Measurements from ENCODE around the gene NOS1AP.

The NOS1AP gene

GRCh38 chr1:162372159-162373071, 302.9 kb downstream of the NOS1AP start:
- no peak for DNase-seq

- no peak for DNase-seq
These were observed 303.6 kb downstream of the NOS1AP start for GRCh38 chr1:162373072-162373427.

- no peak for DNase-seq
These were observed 304.2 kb downstream of the NOS1AP start for GRCh38 chr1:162373541-162374260.

- no peak for DNase-seq
These were observed 304.9 kb downstream of the NOS1AP start for GRCh38 chr1:162374406-162374805.

DNA sequence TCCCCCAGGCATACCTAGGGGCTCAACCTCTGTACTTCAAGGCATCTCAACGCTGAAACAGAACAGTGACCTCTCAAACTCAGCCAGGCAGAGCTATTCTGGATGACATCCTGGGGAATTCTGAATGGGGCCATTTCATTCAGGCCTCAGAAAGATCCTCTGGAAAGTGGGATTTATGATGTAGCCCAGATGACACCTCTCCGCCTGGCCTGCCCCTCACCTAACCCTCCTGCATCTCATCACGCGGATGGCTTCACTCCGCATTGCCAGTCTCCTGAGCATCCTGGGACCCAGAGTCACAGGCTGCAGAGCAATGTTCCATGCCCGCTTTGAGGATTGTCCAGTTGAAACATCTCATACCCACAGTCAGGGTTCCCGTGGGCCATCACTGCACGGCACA, 306.0 kb downstream of the NOS1AP start:
- DNase-seq = no peak

- DNase-seq = no peak
These were observed 307.2 kb downstream of the NOS1AP start, which contains the start of gene SPATA46 for GRCh38 chr1:162376691-162377090. Gene SPATA46, minus strand, starts transcription at chr1:162376854. Its CDS starts 64 bp downstream, at chr1:162376790.

DNA sequence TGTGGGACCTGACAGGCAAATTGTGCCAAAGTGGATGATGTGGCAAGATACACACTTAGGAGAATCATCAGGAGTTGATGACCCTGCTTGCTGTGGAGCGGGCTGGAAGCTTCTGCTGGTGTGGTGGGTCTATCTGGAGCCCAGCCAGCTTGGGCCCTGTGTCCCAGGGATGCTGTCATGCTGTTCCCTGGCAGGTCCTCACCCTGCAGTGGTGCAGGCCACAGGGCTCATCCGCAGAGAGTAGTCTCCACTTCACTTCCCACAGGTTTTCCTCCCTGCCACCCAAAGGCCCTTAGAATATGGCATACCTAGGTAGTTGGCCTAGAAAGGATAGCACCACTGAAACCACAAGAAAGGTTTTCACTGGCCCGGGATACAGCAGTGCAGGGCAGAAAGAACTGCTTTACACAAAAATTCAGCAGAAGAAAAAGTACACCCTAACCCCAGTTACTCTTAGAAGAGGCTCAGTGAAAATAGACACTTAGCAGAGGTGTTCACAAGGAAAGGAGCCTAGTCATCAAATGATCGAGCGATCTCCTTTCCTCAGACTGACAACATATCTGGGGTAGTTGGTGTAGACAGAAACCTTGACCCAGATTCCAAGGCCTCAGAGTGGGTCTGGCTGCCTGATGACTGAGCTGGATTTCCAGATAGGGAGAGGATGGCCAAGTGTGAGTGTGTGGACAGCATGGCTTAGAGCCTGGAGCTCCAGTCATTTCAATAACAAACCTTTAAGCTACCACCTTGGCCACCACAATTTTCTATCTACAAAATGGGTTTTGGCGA, 310.8 kb downstream of the NOS1AP start:
- no peak for DNase-seq

DNA sequence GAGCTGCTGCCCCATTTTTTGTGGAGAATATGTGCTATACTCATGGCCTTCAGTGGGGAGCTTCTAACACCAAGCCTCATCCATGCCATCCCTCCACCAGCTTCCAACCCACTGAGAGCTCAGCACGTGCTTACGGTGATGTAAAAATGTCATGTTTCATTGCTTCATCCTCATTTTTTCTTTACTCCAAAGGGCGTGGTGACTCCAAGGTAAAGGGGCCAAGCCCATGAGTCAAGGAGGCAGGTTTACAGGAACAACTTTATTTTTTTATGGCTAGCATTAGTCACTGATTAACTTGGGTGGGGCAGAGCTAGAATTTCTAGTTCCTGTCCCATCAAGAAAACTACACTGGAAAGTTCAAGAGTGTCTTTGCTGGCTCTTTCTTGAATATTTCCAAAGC, 311.9 kb downstream of the NOS1AP start, which contains the start of gene C1orf226:
Gene C1orf226 (plus strand): TSS at position 346 of the 400 bp plus-strand sequence. CDS start 174 bp downstream, outside the sequence.
- DNase-seq = no peak

DNA sequence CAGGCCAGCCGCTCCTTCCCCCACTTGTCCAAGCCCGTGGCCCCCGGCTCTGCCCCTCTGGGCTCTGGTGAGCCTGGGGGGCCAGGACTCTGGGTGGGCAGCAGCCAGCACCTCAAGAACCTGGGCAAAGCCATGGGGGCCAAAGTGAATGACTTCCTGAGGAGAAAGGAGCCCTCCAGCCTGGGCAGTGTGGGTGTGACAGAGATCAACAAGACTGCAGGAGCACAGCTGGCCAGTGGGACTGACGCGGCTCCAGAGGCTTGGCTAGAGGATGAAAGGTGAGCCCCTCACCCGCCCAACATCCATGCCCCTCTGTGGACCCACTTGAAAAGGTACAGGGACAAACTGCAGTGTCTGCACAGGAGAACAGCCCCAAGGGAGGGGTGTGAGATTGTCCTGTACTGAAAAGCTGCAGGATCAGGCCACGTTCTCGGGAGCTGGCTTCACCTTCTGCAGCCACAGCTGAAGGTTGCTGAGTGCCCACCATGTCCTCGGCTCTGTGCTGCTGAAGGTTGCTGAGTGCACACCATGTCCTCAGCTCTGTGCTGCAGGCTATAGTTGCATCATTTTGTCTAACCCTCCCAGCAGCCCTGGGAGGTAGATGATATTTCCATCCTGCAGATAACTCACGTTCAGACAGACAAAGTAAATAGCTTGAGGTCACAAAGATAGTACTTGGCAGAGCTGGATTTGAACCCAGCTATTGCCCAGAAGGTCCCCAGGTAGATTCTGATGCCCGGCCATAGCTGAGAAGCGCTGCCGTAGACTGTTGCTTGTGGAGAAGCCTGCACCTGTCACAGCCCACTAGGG, 312.7 kb downstream of the NOS1AP start:
- no peak for DNase-seq

GRCh38 chr1:162383091-162383490, 313.6 kb downstream of the NOS1AP start:
- no peak for DNase-seq

DNA sequence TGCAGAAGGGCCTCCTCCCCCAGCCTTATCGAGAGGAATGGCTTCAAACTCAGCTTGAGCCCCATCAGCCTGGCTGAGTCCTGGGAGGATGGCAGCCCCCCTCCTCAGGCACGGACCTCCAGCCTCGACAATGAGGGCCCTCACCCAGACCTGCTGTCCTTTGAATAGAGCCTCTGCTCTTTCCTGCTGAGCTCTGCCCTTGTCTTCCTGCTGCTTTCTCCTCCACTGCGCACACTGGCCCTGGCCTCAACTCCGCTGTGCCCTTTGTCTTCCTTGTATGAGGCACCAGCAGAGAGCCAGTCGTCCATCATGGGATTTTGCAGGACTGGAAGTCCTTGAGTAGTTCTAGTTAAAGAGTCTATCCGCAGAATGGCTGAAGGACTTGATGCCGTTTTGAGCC, 314.0 kb downstream of the NOS1AP start:
- no peak for DNase-seq

DNA sequence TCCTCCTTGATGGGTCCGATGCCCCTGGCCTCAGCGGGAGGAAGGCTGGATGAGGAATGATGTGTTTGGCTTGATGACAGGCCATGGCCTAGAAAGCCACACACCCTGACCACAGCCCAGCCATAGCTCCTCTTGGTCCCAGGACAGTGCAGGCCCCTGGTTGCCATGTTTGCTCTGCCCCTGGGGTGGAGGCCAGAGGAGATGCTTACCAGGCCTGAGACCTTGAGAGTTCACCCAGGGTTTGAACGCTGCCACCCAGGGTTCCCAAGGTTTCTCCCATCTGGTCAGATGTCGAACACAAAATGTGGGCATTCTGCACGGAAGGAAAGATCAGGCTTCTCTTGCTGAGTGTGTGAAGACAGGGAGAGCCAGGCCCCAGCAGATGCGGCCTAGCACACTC, 314.6 kb downstream of the NOS1AP start:
- no peak for DNase-seq

DNA sequence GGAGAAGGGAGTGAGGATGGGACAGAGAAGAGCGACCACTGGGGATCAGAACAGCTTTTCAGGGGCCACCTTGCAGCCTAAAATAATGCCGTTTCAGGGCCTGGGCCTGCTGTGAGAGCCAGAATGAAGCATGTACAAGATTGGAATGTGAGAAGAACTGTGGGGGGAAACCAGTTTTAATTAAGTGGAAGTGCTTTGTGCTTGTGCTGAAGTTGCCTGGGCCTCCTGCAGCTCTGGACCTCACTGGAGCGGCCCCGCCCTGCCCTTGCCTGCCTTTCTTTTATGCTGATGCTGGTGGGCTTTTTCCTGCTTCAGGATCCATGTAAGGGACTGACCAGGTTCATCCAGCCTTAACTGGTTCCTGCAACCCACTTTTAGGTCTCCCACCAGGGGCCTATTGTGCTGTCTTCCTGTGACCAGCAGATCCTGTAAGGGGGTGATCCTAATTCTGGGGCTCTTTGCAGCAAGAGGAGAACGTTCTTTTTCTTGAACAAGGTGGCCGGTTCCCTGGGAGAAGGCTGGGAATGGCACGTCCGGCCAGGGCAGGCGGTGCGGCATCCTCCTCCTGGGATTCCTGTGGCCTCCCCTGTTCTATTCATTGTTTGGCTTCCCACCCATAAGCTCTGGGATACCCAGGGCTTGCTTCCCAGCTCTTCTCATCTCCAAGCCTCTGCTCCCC, 315.2 kb downstream of the NOS1AP start:
- no peak for DNase-seq

DNA sequence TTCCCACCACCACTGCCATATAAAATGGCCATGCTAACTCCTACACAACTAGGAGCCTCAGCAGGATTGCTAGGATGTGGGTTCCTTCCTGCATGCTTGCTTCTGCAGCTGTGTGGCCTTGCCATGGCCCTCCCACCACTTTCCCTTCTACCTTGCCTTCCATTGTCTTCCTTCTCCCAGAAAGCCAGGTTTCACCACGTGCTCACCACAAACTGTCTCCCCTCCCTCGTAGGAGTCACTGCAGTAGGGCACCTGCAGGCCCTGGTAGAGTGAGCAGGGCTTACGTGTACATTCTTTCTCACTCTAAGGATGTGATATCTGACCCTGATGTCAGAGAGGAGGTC, 315.8 kb downstream of the NOS1AP start:
- no peak for DNase-seq

DNA sequence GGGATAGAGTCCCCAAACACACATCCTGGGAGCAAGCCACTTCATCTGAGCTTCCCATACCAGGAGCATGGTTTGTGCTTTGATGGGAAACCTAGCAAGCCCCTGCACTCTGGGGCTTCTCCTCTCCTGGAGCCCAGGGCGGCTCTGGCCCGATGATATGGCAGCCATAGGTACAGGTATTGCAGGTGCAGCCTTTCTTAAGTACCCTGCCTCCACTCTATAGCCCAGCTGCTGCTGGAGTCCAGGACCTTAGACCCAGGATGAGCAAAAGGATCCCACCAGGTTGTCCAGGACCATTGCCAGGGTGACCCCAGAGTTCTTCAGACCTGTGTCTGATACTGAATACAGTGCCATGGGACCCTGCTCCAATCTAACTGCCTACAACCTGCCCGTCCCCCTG, 316.2 kb downstream of the NOS1AP start:
- no peak for DNase-seq

GRCh38 chr1:162386292-162387225, 317.1 kb downstream of the NOS1AP start:
- DNase-seq = no peak

GRCh38 chr1:162387226-162388082, 318.0 kb downstream of the NOS1AP start:
- no peak for DNase-seq

DNA sequence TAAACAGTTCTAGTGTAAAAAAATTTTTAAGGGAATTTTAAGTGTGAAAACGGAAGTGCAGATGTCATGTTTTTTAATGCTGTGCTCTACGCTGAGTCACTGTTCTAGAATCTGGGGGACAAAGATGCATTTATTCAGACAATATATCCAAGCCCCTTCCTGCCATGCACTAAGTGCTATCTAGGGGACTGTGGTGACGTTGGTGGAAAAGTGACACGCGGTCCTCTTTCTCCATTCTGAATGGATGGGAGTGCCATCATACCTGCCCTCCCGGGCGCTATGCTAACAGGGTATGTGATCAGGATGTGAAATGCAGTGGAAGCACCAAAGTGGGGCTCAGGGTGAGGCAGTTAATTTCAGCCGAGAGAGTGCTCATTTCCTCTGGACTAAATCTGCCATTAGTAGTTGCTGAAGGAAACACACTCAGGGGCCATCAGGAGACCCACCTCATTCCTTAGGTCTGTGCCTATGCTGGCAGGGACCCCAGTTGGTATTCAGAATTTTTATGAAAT, 318.6 kb downstream of the NOS1AP start:
- DNase-seq = no peak

DNA sequence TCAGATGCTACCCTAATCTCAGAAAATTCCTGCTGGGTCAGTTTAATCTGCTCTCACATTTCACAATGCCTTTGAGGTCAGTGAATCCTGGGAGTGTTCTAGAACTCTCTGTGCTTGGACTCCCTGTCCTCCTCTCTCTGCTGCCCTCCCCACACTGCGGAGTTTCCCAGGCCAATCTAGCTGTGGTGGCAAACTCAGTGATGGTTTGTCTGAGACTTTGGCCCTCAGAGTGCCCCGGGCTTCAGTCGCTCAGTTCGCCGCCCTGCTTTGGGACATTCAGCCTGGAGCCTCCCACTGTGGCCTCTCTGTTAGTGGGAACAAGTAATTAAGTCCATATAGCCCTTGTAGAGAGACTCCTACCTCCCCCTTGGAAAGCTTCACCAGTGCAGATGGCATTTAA, 319.1 kb downstream of the NOS1AP start:
- DNase-seq = no peak
